Type B pancreatic cell (in vitro differentiated cells): ENCODE results near the gene RBM8A. TPM values are rescaled to one million over a fixed set of nuclear protein-coding genes. Genes with fewer than 3 reads are reported as not detected.
A peak's percentile ranks its signal among the peaks of the same experiment; 100 is the strongest.

Experiments
- DNase-seq: peaks from one replicate; pipeline ENCODE4 v3.0.0; 2021; ENCODE audit warnings: mixed read lengths; ENCODE audit not compliant: unreplicated experiment; ENCODE audit errors: extremely low spot score
- H3K27ac Mint-ChIP-seq: 2 replicates; pipeline ENCODE4 v1.8.0; 2021; ENCODE audit warnings: mild to moderate bottlenecking, mixed read lengths
- H3K27me3 Mint-ChIP-seq: 2 replicates; pipeline ENCODE4 v1.8.0; 2021; ENCODE audit warnings: mixed read lengths
- H3K36me3 Mint-ChIP-seq: 2 replicates; pipeline ENCODE4 v1.8.0; 2021; ENCODE audit warnings: mixed read lengths
- H3K4me1 Mint-ChIP-seq: one replicate; pipeline ENCODE4 v1.8.0; 2021; ENCODE audit warnings: mixed read lengths; ENCODE audit not compliant: unreplicated experiment
- H3K4me3 Mint-ChIP-seq: 2 replicates; pipeline ENCODE4 v1.8.0; 2021; ENCODE audit warnings: mild to moderate bottlenecking, mixed read lengths
- H3K9me3 Mint-ChIP-seq: 2 replicates; pipeline ENCODE4 v1.8.0; 2021; ENCODE audit warnings: mixed read lengths
- CTCF ChIP-seq: fragments of 200-600 bp; sonication (generic); conservative IDR thresholded peaks from 2 replicates; pipeline ENCODE4 v1.5.0; 2021; ENCODE audit warnings: antibody characterized with exemption, mild to moderate bottlenecking
- long read RNA-seq: library from polyadenylated mRNA; unstranded; transcript quantifications from one replicate; pipeline ENCODE4 v2.0.0, GENCODE V29; 2020
- total RNA-seq: library from RNA; stranded (reverse); gene quantifications from 2 replicates; pipeline ENCODE4 v1.2.1, GENCODE V29; 2021; ENCODE audit warnings: low replicate concordance

The RBM8A gene
- total RNA-seq: 118 and 160 TPM in 2 replicates
- long read RNA-seq, full-length matches to known transcripts: 197 of 221 reads
- long read RNA-seq, partial matches to known transcripts: 5 of 221 reads
- long read RNA-seq, other reads (novel, unspliced or antisense): 19 of 221 reads

DNA sequence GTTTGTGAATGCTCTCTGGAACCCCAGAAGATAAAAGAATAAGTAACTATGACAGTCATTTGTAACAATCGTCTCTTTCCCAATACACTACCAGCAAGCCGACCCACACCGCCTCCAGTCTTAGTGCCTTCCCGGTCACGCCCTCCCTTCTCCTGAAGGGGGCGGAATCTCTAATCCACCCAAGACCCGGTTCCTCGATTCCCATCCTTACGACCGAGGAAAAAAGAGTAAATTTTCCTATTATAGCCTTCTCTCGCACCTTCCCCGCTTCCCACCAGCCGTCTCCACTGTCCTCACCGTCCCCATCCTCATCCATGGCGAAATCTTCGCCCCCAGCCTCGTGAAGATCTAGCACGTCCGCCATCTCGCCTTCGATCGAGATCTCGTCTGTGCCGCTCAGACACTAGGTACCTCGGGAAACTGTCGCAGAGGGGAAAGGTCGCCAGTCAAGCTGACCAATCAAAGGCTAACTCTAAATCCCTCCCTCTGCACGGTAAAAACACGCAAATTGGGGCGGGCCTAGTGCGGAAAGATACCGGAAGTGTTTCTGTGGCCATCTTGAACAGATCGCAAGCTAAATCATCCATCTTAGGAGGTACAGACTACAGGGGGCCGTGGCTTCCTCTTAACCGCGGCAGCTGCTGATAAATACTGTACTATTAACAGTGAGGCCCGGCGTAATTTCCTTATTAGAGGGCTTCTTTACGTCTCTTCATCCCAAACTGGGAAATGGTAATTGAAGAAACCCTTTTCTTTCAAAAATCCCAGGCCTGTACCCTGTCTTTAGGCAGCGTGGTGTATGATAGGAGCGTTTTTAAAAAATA, at the start of gene RBM8A:
Gene RBM8A, minus strand, starts transcription at position 422 of the 824 bp plus-strand sequence. Its CDS starts 58 bp downstream, at position 364.
- H3K4me3 Mint-ChIP-seq: no peak within 1 kb of the TSS

DNA sequence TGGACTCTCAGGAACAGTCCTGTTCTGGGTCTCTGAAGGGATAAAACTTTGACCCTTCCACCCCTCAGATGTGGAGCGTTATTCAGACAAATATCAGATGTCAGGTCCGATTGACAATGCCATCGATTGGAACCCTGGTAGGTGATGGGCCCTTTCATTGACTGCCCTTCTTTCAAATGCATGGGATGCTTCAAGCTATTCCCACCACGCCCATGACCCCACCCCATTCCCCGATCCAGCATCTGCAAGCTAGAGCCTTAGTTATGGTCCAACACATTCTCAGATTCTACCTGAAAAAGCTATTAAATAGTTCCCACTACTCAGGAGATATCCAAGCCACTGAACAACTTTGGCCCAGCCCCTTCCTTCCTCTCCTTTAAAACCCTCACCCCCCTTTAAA, 49.7 kb upstream of the RBM8A start:
- Mint-ChIP-seq H3K9me3 (no peaks in the 10 kb centered on the region), H3K4me1 (peaks cover 2% of the 10 kb centered on the region), H3K27ac (peak overlapping the region; percentile 37), H3K36me3 (no peaks in the 10 kb centered on the region), H3K4me3 (no peak overlapping the region), H3K27me3 (no peaks in the 10 kb centered on the region)
- no peak for TF ChIP-seq CTCF
- DNase-seq: no peak

More for the DNA sequence above, at the start of gene RBM8A:
- peak; percentile 78 for TF ChIP-seq CTCF
- DNase-seq: peak; percentile 87
- Mint-ChIP-seq H3K27me3 (no peaks in the 10 kb centered on the region), H3K9me3 (no peaks in the 10 kb centered on the region), H3K27ac (no peak within 1 kb of the TSS), H3K4me1 (peaks cover 13% of the 10 kb centered on the region), H3K36me3 (peaks cover 6% of the 10 kb centered on the region)

DNA sequence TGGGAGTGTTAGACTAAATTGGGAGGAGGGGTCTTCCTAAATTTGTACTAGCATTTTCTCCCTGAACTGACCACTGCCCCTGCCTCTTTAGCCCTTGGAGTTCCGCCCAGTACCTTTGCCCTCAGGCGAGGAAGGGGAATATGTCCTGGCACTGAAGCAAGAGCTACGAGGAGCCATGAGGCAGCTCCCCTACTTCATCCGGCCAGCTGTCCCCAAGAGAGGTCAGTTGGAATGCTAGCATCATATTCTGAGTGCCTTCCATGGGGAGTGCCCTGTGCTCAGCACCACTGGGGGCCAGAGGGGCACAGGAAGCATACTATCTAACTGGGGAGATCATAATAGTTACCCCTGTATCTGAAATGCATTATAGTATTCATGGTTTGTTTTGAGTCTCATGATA, 47.9 kb upstream of the RBM8A start:
- H3K27ac Mint-ChIP-seq: no peak overlapping the region
- no peak for DNase-seq
- no peaks in the 10 kb centered on the region for H3K4me1 Mint-ChIP-seq
- no peaks in the 10 kb centered on the region for H3K36me3 Mint-ChIP-seq
- H3K27me3 Mint-ChIP-seq: no peaks in the 10 kb centered on the region
- no peaks in the 10 kb centered on the region for H3K9me3 Mint-ChIP-seq
- no peak for TF ChIP-seq CTCF
- H3K4me3 Mint-ChIP-seq: no peak overlapping the region

- H3K9me3 Mint-ChIP-seq: no peaks in the 10 kb centered on the region
- no peak overlapping the region for H3K4me3 Mint-ChIP-seq
- no peak for TF ChIP-seq CTCF
- H3K27me3 Mint-ChIP-seq: no peaks in the 10 kb centered on the region
- H3K36me3 Mint-ChIP-seq: no peaks in the 10 kb centered on the region
- no peak for DNase-seq
- H3K27ac Mint-ChIP-seq: no peak overlapping the region
- H3K4me1 Mint-ChIP-seq: no peaks in the 10 kb centered on the region
Observed at GRCh38 chr1:145974721-145975120, 47.4 kb upstream of the RBM8A start.

GRCh38 chr1:145972580-145972979, 45.3 kb upstream of the RBM8A start:
- no peaks in the 10 kb centered on the region for H3K4me1 Mint-ChIP-seq
- H3K4me3 Mint-ChIP-seq: no peak overlapping the region
- DNase-seq: no peak

More at GRCh38 chr1:145972580-145972979, 45.3 kb upstream of the RBM8A start:
- TF ChIP-seq CTCF: no peak
- Mint-ChIP-seq H3K9me3 (no peaks in the 10 kb centered on the region), H3K27ac (no peak overlapping the region), H3K36me3 (no peaks in the 10 kb centered on the region), H3K27me3 (no peaks in the 10 kb centered on the region)
